Measurements from ENCODE around the gene DPAGT1.

DPAGT1 gene

DNA sequence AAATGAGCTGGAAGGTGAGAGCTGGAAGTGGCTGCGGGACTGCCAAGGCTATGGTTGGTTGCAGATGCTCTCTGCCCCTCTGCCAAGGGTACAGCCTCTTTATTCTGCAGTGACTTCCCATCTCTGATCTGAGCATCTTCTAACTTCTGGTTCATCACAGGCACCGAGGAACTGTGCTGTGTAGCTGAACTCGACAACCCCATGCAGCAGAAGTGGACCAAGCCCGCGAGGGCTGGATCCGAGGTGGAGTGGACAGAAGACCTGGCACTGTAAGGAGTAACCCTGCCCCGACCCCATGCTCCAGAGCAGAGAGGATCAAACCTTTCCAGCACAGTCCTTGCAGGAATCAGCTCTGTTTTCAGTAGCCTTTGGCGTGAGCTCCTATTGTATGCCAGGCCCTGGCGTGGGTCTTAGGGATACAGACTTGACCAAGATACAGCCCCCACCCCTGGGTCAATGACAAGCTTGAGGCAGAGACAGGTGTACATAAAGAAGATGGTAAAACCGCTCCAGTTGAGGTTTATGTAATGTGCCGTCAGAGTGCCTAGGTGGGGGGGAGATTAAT, 9.8 kb upstream of the DPAGT1 start:
- no peak for DNase-seq (ENCODE audit: extremely low spot score)
- TF ChIP-seq, protein P1, sequence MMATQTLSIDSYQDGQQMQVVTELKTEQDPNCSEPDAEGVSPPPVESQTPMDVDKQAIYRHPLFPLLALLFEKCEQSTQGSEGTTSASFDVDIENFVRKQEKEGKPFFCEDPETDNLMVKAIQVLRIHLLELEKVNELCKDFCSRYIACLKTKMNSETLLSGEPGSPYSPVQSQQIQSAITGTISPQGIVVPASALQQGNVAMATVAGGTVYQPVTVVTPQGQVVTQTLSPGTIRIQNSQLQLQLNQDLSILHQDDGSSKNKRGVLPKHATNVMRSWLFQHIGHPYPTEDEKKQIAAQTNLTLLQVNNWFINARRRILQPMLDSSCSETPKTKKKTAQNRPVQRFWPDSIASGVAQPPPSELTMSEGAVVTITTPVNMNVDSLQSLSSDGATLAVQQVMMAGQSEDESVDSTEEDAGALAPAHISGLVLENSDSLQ (IDR thresholded peaks at IDR 0.05) = no peak
- no peak for TF ChIP-seq CTBP1 (IDR thresholded peaks at IDR 0.05; ENCODE audit: borderline replicate concordance)
- no peak for TF ChIP-seq ARNT (IDR thresholded peaks at IDR 0.05)
- TF ChIP-seq FOXA1 (IDR thresholded peaks at IDR 0.05) = no peak
- no peak for TF ChIP-seq LEF1 (IDR thresholded peaks at IDR 0.05; ENCODE audit: borderline replicate concordance)
- no peak for TF ChIP-seq NFRKB (IDR thresholded peaks at IDR 0.05)
- no peak for TF ChIP-seq ZNF384 (IDR thresholded peaks at IDR 0.05)
- no peak for TF ChIP-seq SP1 (IDR thresholded peaks at IDR 0.05)
- no peak for TF ChIP-seq BHLHE40 (IDR thresholded peaks at IDR 0.05; ENCODE audit: borderline replicate concordance)
- no peak for TF ChIP-seq FOXK2 (IDR thresholded peaks at IDR 0.05)
- no peak for TF ChIP-seq L3MBTL2 (conservative IDR thresholded peaks at IDR 0.05)
- TF ChIP-seq HDGF (IDR thresholded peaks at IDR 0.05; ENCODE audit: borderline replicate concordance) = no peak
- CTCF ChIA-PET = no interaction called here
- POLR2A ChIA-PET = interaction anchor here (1.7 to 7.0 kb wide), 3 partner anchors 9 to 26 kb away, joined by 4 to 67 read pairs (median 8); partner anchors contain the start of genes DPAGT1, HINFP and HMBS

DNA sequence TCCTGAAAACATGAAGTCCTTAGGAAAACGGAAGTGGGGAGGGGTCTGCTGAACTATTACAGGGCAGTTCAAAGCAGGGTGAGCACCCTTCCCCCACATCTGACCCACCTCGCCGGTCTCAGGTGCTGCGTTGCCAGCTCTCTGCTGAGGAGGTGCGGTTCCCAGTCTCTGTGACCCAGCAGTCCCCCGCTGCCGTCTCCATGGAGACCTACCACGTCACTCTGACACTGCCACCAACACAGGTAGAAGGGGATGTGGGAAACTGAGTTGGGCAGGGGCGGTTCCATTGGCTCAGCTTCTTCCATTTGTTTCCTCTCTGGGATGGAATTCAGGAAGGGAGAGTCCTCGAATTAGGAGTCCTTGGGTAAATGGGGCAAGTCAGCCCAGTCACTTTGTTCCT, 8.8 kb upstream of the DPAGT1 start:
- POLR2A ChIA-PET = interaction anchor here (1.7 to 7.0 kb wide), 2 partner anchors 11 to 25 kb away, joined by 4 to 67 read pairs; partner anchors contain the start of genes HINFP and HMBS
- TF ChIP-seq FOXM1 (IDR thresholded peaks at IDR 0.05; ENCODE audit: borderline replicate concordance) (no peak), ZNF384 (IDR thresholded peaks at IDR 0.05) (no peak), SP1 (IDR thresholded peaks at IDR 0.05) (no peak), FOXK2 (IDR thresholded peaks at IDR 0.05) (no peak), CTBP1 (IDR thresholded peaks at IDR 0.05; ENCODE audit: borderline replicate concordance) (no peak), L3MBTL2 (conservative IDR thresholded peaks at IDR 0.05) (no peak), TARDBP (IDR thresholded peaks at IDR 0.05) (no peak), BHLHE40 (IDR thresholded peaks at IDR 0.05; ENCODE audit: borderline replicate concordance) (no peak), SUZ12 (IDR thresholded peaks at IDR 0.05) (no peak), NFRKB (IDR thresholded peaks at IDR 0.05) (no peak), ELF4 (IDR thresholded peaks at IDR 0.05) (no peak)
- CTCF ChIA-PET = interaction anchor here (1.4 kb wide), 1 partner anchor 213 kb away, joined by 3 read pairs; no protein-coding TSS in a partner anchor
- no peak for DNase-seq (ENCODE audit: extremely low spot score)

DNA sequence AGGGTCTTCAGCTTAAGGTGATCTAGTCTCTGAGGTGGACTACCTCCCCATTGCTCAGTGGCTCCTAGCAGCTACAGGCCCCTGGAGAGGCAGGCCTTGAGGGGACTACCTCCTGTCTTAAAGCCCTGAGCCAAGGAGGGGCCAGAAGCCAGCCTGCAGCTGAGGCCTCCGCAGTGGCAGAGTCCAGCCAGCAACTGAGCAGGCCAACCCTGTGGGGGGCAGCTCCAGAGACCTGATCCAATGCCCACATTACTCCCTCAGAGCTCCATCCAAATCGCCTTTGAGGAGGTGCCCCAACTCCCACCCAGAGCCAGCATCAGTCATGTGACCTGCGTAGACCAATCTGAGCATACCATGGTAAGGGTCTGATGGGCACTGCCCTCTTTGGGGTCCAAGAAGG, 8.2 kb upstream of the DPAGT1 start:
- ChIA-PET CTCF (interaction anchor here (1.4 kb wide), 1 partner anchor 214 kb away, joined by 3 read pairs; no protein-coding TSS in a partner anchor), POLR2A (interaction anchor here (0.8 to 7.0 kb wide), 3 partner anchors 9 to 25 kb away, joined by 3 to 67 read pairs (median 4); partner anchors contain the start of genes HINFP and HMBS)
- TF ChIP-seq LEF1 (IDR thresholded peaks at IDR 0.05; ENCODE audit: borderline replicate concordance) (no peak), CTBP1 (IDR thresholded peaks at IDR 0.05; ENCODE audit: borderline replicate concordance) (no peak), ARNT (IDR thresholded peaks at IDR 0.05) (no peak), FOXA1 (IDR thresholded peaks at IDR 0.05) (no peak)
- DNase-seq (ENCODE audit: extremely low spot score) = no peak

DNA sequence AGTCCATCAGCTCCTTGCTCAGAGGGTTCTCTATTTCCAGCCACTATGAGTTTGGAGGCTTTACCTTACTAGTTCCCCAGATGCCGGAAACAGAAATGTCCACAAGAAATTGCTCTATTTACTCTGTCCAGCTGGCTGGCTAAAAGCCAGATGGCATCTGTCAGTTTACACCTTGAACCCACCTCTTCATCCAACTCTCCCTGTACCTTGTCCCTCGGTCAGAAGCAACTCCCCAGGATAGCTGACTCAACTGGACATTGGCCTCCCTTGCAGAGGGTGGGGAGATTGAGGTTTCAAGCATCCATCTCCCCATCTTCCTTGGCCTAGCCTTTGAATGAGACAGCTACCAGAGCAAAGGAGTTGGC, 7.2 kb upstream of the DPAGT1 start:
- ChIA-PET CTCF (no interaction called here), POLR2A (interaction anchor here (0.8 to 7.0 kb wide), 2 partner anchors 10 to 12 kb away, joined by 3 to 67 read pairs; partner anchors contain the start of gene HINFP)
- TF ChIP-seq LEF1 (IDR thresholded peaks at IDR 0.05; ENCODE audit: borderline replicate concordance) (no peak), FOXK2 (IDR thresholded peaks at IDR 0.05) (no peak), TARDBP (IDR thresholded peaks at IDR 0.05) (no peak), BHLHE40 (IDR thresholded peaks at IDR 0.05; ENCODE audit: borderline replicate concordance) (no peak), NFRKB (IDR thresholded peaks at IDR 0.05) (no peak), CTBP1 (IDR thresholded peaks at IDR 0.05; ENCODE audit: borderline replicate concordance) (no peak), L3MBTL2 (conservative IDR thresholded peaks at IDR 0.05) (no peak), HDGF (IDR thresholded peaks at IDR 0.05; ENCODE audit: borderline replicate concordance) (no peak), FOXA1 (IDR thresholded peaks at IDR 0.05) (no peak)
- TF ChIP-seq, protein P1 (IDR thresholded peaks at IDR 0.05) = no peak
- DNase-seq (ENCODE audit: extremely low spot score) = no peak

DNA sequence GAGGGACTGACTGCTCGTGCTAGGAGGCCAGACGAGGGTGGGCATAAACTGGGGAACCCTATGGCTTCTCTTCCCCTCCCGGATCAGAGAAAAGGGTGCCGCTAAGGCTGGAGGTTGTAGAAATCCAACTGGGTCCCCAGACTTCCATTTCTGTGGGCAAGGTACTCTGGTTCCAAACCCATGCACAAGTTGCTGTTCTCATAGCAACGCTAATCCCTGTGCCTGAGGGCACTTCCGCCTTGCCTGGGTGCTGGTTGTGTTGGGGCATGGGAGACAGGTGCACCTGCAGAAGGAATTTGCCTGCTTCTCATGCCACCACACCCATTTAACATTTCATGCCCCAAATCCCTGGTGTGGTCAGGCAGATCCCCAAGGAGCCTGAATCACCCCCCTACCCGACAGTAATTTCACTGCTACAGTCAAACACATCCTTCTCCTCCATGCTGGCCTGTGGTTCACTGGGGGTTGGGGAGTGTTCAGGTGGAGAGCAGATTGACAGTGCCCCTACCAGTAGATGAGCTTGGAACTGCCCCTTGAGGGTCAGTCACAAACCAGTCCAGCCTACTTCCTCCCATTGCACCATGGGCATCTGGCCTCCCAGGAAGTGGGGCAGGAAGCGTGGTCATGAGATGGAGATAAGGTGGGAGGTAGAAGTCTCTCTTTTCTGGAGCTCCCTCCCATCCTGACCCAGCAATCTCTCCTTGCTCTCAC, 6.6 kb upstream of the DPAGT1 start:
- POLR2A ChIA-PET = interaction anchor here (7.0 kb wide), 1 partner anchor 13 kb away, joined by 67 read pairs; the partner anchor contains the start of gene HINFP
- peak; percentile 39 for DNase-seq (ENCODE audit: extremely low spot score)
- CTCF ChIA-PET = no interaction called here
- no peak for TF ChIP-seq SUZ12 (IDR thresholded peaks at IDR 0.05)
- TF ChIP-seq, protein P1 (IDR thresholded peaks at IDR 0.05) = peak; percentile 49

DNA sequence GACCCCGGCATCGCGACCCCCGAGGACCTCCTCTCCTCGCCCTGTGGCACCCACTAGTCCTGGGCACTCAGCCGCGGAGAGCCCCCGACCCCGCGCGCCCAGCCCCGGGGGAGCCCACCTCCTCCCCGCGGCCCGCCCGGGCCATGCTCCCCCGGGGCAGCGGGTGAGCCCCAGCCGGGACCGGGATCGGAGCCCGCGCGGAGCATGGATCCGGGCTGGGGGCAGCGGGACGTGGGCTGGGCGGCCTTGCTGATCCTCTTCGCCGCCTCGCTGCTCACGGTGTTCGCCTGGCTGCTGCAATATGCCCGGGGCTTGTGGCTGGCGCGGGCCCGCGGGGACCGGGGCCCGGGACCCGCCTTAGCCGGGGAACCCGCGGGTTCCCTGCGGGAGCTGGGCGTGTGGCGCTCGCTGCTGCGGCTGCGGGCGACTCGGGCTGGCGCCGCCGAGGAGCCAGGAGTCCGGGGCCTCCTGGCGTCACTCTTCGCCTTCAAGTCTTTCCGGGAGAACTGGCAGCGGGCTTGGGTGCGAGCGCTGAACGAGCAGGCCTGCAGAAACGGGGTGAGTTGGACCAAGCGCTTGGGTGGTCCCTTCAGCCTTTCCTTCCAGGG, 6.0 kb upstream of the DPAGT1 start:
- POLR2A ChIA-PET = interaction anchor here (0.8 to 7.0 kb wide), 15 partner anchors 9 to 343 kb away, joined by 3 to 67 read pairs (median 7); partner anchors contain the start of genes CBL, HINFP, HMBS and HYOU1
- DNase-seq (ENCODE audit: extremely low spot score) = peak; percentile 28
- CTCF ChIA-PET = interaction anchor here (1.1 kb wide), 1 partner anchor 61 kb away, joined by 5 read pairs; the partner anchor contains the start of gene NLRX1
- TF ChIP-seq NFRKB (IDR thresholded peaks at IDR 0.05) = no peak
- TF ChIP-seq FOXM1 (IDR thresholded peaks at IDR 0.05; ENCODE audit: borderline replicate concordance) = no peak
- TF ChIP-seq, protein P1 (IDR thresholded peaks at IDR 0.05) = no peak
